Activated CD4-positive, alpha-beta T cell treated with anti-CD3 and anti-CD28 coated beads for 1 hour (primary cell): Measurements from ENCODE around the gene MYL3.
"Not testable (repeated sequence)": the region's sequence is repeated elsewhere in the genome, so short reads cannot be mapped to it uniquely, and the experiment has no call there.

Experiments
- DNase-seq: peaks from one replicate; pipeline ENCODE4 v3.0.0-alpha.2; 2020

MYL3 gene

GRCh38 chr3:46863261-46863782, at the start of gene MYL3:
Gene MYL3 (minus strand): TSS chr3:46863444. CDS start chr3:46863390, 54 bp downstream.
- no peak for DNase-seq

GRCh38 chr3:46912986-46913385, 49.7 kb upstream of the MYL3 start:
- DNase-seq, result no peak

- DNase-seq, result not testable (repeated sequence)
These were observed 47.7 kb upstream of the MYL3 start for GRCh38 chr3:46910914-46911313.

DNA sequence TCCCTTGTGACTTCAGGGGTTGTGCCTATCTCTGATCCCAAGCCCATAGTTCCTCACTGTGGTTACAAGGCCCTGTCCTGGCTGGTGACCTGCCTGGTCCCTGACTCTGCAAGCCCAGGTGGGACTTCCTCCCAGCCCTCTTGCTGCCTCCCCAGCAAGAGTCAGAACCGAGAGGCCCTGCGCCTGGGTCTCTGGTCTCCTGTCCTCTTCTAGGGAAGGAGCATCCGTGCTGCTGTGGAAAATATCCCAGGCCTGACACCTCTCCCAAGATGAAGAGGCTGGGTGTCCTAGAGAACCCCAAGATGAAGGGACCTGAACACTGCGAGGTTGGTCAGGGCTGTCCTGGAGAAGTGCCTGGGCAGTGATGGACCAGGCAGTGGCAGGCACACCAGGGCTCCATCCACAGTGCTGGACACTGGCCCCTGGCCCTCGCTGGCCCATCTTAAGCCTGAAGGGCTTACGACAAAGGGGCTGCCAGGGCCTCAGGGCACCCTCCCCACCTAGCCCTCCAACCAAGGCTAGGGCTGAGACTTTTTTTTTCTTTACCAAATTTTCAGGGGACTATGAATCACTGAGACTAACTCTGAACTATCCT, 47.0 kb upstream of the MYL3 start:
- no peak for DNase-seq

DNA sequence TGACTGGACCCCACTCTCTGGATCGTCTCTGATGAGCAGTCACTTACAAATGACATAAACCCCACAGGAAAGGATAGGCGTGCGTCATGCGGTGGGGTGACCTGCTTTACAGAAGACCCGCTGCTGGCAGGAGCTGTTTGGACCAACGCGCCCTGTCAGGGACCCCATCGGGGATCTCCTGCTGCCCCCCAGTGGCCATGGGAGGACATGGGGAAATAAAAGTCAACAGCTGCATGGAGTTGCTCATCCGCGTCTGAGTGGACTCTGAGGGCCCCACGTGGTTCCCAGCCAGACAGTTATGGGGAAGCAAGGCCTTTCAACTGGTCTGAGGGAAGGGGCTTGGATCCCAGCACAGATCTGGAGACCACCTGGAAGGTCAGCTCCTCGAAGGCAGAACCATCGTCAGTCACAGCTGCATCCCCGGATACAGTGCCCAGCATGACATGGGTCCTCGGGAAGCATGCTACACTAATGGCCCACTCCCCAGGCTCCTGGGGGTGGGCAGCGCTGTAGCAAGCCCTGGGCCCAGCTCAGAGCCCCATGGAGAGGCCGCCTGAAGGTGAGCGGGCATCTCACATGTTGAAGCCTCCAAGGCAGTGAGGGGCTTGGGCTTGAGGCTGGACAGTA, 46.4 kb upstream of the MYL3 start:
- DNase-seq, result peak; percentile 62

GRCh38 chr3:46908986-46909534, 45.8 kb upstream of the MYL3 start:
- no peak for DNase-seq

DNA sequence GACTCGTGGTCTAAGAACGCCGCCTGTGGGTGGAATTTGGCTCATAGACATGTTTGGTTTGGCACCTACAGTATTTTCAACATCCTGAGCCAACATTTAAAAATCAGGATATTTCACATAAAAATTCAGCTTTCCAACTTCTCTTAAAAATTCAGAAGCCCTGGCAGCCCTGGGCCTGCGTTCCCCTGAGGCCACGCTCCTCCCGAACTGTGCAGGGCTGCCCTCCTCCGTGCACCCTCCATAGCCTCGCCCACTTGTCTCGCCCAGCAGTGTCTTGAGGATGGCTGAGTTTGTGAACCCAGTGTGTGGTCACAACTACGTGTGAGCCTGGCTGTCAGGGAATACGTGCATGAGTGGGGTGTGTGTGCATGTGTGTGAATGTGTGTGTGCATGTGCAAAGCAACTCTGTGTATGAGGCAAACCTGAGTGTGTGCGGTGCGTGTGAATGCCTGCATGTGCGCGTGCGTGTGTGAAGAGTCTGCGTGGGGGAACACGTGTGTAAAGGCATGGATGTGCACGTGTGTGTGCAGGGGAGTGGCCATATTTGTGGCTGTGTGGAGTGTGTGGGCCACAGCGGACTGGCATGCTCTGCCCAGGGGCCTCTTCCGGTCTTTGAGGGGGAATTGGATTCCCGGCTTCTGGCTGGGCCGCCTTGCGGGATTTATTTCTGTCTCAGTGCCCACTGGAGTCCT, 45.2 kb upstream of the MYL3 start:
- no peak for DNase-seq

DNA sequence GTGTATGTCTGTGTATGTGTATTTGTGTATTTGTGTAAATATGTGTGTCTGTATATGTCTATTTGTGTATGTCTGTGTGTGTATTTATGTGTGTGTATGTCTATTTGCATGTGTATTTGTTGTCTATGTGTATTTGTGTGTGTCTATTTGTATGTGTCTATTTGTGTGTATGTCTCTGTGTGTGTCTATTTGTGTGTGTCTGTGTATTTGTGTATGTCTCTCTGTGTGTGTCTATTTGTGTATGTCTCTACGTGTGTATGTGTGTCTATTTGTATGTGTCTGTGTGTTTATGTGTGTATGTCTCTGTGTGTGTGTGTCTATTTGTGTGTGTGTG, 44.7 kb upstream of the MYL3 start:
- DNase-seq, result no peak

DNA sequence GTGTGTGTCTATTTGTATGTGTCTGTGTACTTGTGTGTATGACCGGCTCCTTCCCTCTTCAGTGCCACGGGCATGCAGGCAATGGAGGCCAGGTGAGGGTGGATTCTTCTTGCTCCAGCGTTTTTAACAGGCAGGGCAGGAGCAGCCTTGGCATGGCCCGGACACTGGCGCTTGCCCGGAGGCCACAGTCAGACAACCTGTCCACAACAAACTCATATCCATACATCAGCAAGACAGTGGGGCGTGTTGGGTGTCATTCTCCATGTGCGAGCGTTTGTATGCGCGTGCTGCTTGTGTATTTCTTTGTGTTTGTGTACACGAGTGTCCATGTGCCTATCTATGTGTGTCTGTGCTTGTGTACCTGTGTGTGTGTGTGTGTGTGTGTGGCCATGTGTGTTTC, 44.0 kb upstream of the MYL3 start:
- DNase-seq, result no peak

GRCh38 chr3:46906471-46907058, 43.3 kb upstream of the MYL3 start:
- DNase-seq, result no peak

GRCh38 chr3:46905661-46906451, 42.6 kb upstream of the MYL3 start:
- DNase-seq, result no peak

- DNase-seq, result no peak
These were observed 41.9 kb upstream of the MYL3 start for GRCh38 chr3:46905213-46905560.

- DNase-seq, result no peak
These were observed 41.3 kb upstream of the MYL3 start for GRCh38 chr3:46904303-46905212.

DNA sequence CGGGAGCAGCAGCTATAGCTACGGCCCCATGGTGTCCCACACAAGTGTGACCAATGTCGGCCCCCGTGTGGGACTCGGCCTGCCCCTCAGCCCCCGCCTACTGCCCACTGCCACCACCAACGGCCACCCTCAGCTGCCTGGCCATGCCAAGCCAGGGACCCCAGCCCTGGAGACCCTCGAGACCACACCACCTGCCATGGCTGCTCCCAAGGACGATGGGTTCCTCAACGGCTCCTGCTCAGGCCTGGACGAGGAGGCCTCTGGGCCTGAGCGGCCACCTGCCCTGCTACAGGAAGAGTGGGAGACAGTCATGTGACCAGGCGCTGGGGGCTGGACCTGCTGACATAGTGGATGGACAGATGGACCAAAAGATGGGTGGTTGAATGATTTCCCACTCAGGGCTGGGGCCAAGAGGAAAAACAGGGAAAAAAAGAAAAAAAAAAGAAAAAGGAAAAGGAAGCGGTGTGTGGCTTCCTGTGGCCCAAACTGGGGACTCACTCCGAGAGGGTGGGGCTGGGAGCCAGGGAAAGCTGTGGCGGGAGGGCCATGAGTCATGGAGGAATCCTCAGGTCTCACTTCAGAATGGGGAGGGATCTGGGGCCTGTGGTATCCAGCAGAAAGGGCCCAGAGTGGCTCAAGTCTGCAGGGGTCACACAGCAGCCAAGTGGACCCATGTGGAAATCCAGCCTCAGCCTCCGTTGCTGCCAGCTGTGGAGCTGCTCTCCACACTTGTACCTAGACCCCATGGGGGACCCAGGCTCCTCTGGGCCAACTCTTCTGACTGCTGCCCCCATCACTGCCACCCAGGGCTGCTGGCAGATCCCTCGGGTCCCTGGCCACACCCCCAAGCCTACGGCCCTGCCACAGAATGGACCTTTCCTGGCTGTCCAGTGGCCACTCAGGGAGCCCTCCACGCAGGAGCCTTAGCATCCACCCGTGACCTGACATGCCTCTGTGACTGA, 40.4 kb upstream of the MYL3 start:
- no peak for DNase-seq

DNA sequence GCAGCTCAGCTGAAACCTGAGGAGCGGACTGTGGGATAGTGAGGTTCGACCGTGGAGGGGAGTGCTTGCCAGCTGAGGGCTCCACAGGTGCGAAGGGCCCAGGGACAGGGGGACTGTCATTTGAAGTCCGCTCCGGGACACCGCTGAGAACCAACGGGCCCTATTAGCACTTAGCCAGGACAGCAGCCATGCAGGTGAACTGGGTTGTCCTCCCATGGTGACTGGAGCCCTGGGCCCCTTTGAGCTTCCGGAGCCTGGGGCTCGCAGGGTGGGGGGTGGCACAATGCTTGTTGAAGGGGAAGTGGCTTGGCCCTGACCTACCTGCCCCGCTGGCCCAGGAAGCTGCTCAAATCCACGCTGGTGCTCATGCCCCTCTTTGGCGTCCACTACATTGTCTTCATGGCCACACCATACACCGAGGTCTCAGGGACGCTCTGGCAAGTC, 39.0 kb upstream of the MYL3 start:
- DNase-seq, result no peak

- DNase-seq, result no peak
These were observed 38.4 kb upstream of the MYL3 start for GRCh38 chr3:46901591-46902187.

DNA sequence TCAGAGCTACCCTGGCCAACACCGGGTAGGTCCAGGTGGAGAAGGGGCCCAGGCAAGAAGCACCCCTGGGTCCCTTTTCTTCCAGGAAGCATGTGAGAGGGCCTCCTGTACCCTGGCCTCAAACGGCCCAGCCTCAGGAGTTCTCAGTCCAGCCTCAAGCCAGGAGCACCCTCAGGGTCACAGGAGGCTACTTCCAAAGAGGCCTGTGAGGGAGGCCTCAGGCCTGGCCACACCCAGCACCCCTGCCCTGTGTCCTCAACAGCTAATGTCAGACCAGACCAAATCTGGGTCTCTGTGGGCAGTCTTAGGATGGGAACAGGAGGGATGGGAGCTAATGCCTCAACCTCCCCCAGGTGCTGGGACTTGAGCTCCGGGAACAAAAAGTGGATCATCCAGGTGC, 37.8 kb upstream of the MYL3 start:
- no peak for DNase-seq

DNA sequence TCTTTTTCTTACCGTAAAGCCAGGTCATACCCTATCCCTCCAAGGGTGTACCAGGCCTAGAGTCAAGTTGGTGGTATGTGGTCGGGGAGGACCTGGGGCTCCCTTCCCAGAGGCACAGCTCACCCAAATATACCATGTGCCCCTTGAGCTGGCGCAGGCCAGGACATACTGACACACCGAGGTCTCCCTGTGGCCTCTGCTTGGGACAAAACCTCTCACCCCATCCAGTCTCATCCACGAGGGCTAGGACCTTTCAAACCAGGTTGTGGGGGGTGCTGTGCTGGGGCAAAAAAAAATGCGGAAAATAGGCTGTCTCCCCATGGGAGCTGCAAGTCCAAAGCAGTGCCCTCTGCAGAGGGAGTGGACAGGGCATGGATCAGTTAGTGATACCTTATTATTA, 37.1 kb upstream of the MYL3 start:
- DNase-seq, result no peak

GRCh38 chr3:46900007-46900292, 36.7 kb upstream of the MYL3 start:
- DNase-seq, result no peak
